Measurements from ENCODE around the gene ASIC2.

DNA sequence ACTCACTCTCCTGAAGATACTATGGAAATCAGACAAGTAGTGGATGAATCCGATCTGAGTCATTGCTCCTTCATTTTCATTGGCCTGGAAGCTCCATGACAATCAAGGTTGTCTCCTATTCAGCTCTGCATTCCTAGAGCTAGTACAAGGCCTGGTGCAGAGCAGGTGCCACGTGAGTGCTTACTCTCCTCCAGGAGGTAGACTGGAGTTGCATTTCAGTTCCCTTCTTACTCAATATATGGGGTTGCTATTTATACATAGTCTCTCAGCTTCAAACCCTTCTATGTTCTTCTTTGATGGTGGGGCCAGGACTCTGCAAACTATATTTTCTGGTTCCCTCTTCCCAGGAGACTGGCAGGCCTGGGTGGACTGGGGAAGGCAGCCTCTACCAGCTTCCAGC, 148.3 kb downstream of the ASIC2 start:
- TF ChIP-seq, protein P1, sequence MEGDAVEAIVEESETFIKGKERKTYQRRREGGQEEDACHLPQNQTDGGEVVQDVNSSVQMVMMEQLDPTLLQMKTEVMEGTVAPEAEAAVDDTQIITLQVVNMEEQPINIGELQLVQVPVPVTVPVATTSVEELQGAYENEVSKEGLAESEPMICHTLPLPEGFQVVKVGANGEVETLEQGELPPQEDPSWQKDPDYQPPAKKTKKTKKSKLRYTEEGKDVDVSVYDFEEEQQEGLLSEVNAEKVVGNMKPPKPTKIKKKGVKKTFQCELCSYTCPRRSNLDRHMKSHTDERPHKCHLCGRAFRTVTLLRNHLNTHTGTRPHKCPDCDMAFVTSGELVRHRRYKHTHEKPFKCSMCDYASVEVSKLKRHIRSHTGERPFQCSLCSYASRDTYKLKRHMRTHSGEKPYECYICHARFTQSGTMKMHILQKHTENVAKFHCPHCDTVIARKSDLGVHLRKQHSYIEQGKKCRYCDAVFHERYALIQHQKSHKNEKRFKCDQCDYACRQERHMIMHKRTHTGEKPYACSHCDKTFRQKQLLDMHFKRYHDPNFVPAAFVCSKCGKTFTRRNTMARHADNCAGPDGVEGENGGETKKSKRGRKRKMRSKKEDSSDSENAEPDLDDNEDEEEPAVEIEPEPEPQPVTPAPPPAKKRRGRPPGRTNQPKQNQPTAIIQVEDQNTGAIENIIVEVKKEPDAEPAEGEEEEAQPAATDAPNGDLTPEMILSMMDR (IDR thresholded peaks at IDR 0.05), result no peak
- TF ChIP-seq EZH2 (IDR thresholded peaks at IDR 0.05; ENCODE audit: borderline replicate concordance, insufficient read depth, low read depth, low read length, poor library complexity, severe bottlenecking), result no peak
